Psoas muscle (tissue), 8 donors: ENCODE measurements around the gene RNF130. TPM values are rescaled to one million over a fixed set of nuclear protein-coding genes. Genes with fewer than 3 reads are reported as not detected.
"Not testable (repeated sequence)": the region's sequence is repeated elsewhere in the genome, so short reads cannot be mapped to it uniquely, and the experiment has no call there.

Experiments
- ATAC-seq, 4 donors: fragments of 200-7000 bp; cut with Tn5 transposase; one replicate each; pipeline ENCODE4 v1.9.1; 2020; ENCODE audit warnings: moderate library complexity in 3 of 4, mild to moderate bottlenecking in 2 of 4
- DNase-seq, 2 donors: peaks; one replicate each; pipeline ENCODE4 v3.0.0-alpha.2; 2020
- H3K27ac ChIP-seq: fragments of 200-600 bp; one replicate; pipeline ENCODE4 v1.8.0; 2022
- H3K27me3 ChIP-seq, 3 donors: fragments of 200-600 bp in 1 of 3; one replicate each; pipeline versions ENCODE4 v1.6.1 to v1.8.0; 2013 to 2022; ENCODE audit warnings: low read length in 2 of 3, mild to moderate bottlenecking in 2 of 3, moderate library complexity in 1 of 3; ENCODE audit not compliant: insufficient read depth in 3 of 3
- H3K36me3 ChIP-seq, 2 donors: fragments of 200-600 bp in 1 of 2; one replicate each; pipeline versions ENCODE4 v1.6.1 to v1.8.0; 2013 to 2022; ENCODE audit warnings: low read depth in 1 of 2, mild to moderate bottlenecking in 1 of 2, moderate library complexity in 1 of 2; ENCODE audit not compliant: insufficient read depth in 1 of 2
- H3K4me1 ChIP-seq: fragments of 200-600 bp; one replicate; pipeline ENCODE4 v1.8.0; 2022
- H3K4me3 ChIP-seq: fragments of 200-600 bp; one replicate; pipeline ENCODE4 v1.8.0; 2022; ENCODE audit warnings: mild to moderate bottlenecking
- H3K9me3 ChIP-seq: fragments of 200-600 bp; one replicate; pipeline ENCODE4 v1.8.0; 2022
- WGBS, 3 donors: extraction: QIAGEN DNeasy Blood & Tissue Kit; methylation state at CpG; one replicate each; pipeline versions ENCODE4 v1.1.6 to v1.1.7; 2013; 5-methylcytosine and 5-hydroxymethylcytosine counted together
- intact Hi-C, 2 donors: fragments of 100-400 bp; cut with DNase I; formaldehyde crosslinking; loops; one replicate each; pipeline versions ENCODE4 v1.11.0 to v1.14.2; 2022
- polyA plus RNA-seq, 3 donors: library from polyadenylated mRNA; stranded (reverse); fragments of 200-250 nt; gene quantifications; one replicate each; pipeline ENCODE4 v1.2.3, GENCODE V29; 2013
- total RNA-seq, 4 donors: library from RNA; stranded (reverse); fragmentation: NEBNext Ultra II Directional in 2 of 4; extraction: Animal tissue kit (Norgen Biotek cat#: 25700) in 2 of 4; gene quantifications; one replicate each; pipeline versions ENCODE4 v1.2.1 to v1.2.4, GENCODE V29; 2021 to 2023
- TF ChIP-seq, protein P1 (sequence below): fragments of 200-600 bp; IDR thresholded peaks from one replicate; pipeline ENCODE4 v1.8.0; 2022; ENCODE audit warnings: antibody characterized with exemption
- donor health status: healthy with polysubstance abuse.
- donor health status: DM: no; HTN: no; CAD: no; lungs with moderate emphysema.
- donor health status: Bipolar disorder and iron deficiency.
- donor health status: healthy.
- donor health status: DM: yes; HTN: yes; CAD: no.
- donor health status: DM: no; HTN: no; CAD: no.
- donor health status: DM: no; HTN: no; CAD: no.
- donor health status: DM: yes; HTN: yes; CAD: no.

The RNF130 gene
- total and polyA plus RNA-seq, 7 donors: 34.1 to 45.3 (median 37.2) TPM

GRCh38 chr5:180026320-180026719 is 45.2 kb downstream of the RNF130 start:
- DNase-seq: no peak
- H3K36me3 ChIP-seq: no peaks in the 10 kb centered on the region
- peak overlapping the region; percentile 17 for H3K27ac ChIP-seq
- H3K4me3 ChIP-seq: no peak overlapping the region
- ATAC-seq: peak; percentile 78 to 91 (median 88)
- TF ChIP-seq, protein P1, sequence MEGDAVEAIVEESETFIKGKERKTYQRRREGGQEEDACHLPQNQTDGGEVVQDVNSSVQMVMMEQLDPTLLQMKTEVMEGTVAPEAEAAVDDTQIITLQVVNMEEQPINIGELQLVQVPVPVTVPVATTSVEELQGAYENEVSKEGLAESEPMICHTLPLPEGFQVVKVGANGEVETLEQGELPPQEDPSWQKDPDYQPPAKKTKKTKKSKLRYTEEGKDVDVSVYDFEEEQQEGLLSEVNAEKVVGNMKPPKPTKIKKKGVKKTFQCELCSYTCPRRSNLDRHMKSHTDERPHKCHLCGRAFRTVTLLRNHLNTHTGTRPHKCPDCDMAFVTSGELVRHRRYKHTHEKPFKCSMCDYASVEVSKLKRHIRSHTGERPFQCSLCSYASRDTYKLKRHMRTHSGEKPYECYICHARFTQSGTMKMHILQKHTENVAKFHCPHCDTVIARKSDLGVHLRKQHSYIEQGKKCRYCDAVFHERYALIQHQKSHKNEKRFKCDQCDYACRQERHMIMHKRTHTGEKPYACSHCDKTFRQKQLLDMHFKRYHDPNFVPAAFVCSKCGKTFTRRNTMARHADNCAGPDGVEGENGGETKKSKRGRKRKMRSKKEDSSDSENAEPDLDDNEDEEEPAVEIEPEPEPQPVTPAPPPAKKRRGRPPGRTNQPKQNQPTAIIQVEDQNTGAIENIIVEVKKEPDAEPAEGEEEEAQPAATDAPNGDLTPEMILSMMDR: no peak
- 30 to 33% (median 32%) methylated on average over 4 of the region's 4 CpGs for WGBS, 3 donors
- no peaks in the 10 kb centered on the region for H3K9me3 ChIP-seq
- peaks cover 4% of the 10 kb centered on the region for H3K4me1 ChIP-seq
- no peaks in the 10 kb centered on the region for H3K27me3 ChIP-seq
- intact Hi-C loops: no loop called here

DNA sequence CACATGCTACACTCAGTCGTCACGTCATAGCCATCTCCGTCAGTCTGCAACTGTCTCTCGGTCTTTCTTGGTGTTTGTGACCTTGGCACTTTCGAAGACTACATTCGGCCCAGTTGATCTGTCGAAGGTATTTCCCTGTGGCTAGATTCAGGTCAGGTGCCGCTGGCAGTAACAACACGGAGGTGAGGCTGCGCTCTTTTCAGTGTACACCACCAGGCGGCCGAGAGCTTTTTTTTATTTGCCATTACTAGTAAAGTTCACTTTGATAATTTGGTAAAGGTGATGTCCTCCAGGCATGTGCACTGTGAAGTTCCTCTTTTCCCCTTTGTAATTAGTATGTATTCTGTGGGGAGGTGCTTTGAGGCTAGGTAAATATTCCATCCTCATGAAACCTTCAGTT is 49.7 kb downstream of the RNF130 start:
- intact Hi-C loops: no loop called here
- no peak for DNase-seq
- no peak for ATAC-seq
- WGBS, 3 donors: 95 to 98% (median 97%) methylated on average over 12 of the region's 12 CpGs
- H3K27me3 ChIP-seq: no peaks in the 10 kb centered on the region
- H3K4me3 ChIP-seq: no peak overlapping the region
- peaks cover 0 to 9% of the 10 kb centered on the region in 2 donors for H3K36me3 ChIP-seq
- H3K4me1 ChIP-seq: peaks cover 4% of the 10 kb centered on the region
- no peaks in the 10 kb centered on the region for H3K9me3 ChIP-seq
- no peak overlapping the region for H3K27ac ChIP-seq
- TF ChIP-seq, protein P1: no peak

- no peak overlapping the region for H3K4me3 ChIP-seq
- H3K9me3 ChIP-seq: no peaks in the 10 kb centered on the region
- TF ChIP-seq, protein P1: no peak
- 85 to 96% (median 92%) methylated on average over 15 of the region's 15 CpGs for WGBS, 3 donors
- ATAC-seq (no peak), DNase-seq (no peak)
- H3K36me3 ChIP-seq: peaks cover 0 to 9% of the 10 kb centered on the region in 2 donors
- intact Hi-C loops: no loop called here
- no peak overlapping the region for H3K27ac ChIP-seq
- no peaks in the 10 kb centered on the region for H3K27me3 ChIP-seq
- H3K4me1 ChIP-seq: no peaks in the 10 kb centered on the region
These were observed 51.4 kb downstream of the RNF130 start for GRCh38 chr5:180020176-180020575.

DNA sequence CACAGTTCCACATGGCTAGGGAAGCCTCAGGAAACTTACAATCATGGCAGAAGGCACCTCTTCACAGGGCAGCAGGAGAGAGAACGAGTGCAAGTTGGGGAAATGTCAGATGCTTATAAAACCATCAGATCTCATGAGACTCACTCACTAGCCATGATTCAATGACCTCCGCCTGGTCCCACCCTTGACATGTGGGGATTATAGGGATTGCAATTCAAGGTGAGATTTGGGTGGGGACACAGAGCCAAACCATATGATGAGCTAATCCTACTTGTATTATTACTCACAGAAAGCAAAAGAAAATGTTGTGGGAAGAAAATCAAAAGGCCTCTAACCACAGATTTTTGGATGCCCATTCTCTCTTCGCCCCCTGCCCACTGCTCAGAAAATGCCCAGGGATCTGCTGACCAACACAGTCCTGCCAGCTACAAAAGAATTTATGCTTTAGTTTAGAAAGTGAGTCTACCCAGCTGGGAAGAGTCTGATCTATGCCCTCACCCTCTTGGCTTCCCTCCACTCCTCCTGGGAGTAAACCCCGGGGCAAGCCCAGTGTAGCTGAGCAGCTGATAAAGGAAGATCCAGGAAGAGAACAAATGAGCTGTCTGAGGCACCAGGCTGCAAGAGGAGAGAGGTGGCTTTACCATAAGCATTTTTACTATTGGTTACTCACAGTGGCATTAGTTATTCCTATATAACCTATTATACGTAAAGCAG is 53.1 kb downstream of the RNF130 start:
- DNase-seq (no peak), ATAC-seq (no peak)
- no peaks in the 10 kb centered on the region for H3K9me3 ChIP-seq
- H3K36me3 ChIP-seq: peaks cover 0 to 9% of the 10 kb centered on the region in 2 donors
- H3K27me3 ChIP-seq: no peaks in the 10 kb centered on the region
- no peak overlapping the region for H3K27ac ChIP-seq
- intact Hi-C loops: no loop called here
- WGBS, 3 donors: 84 to 88% (median 88%) methylated on average over 5 of the region's 5 CpGs
- TF ChIP-seq, protein P1: no peak
- peaks cover 7% of the 10 kb centered on the region for H3K4me1 ChIP-seq
- no peak overlapping the region for H3K4me3 ChIP-seq

GRCh38 chr5:180015523-180015922 is 56.0 kb downstream of the RNF130 start:
- intact Hi-C loops, ATAC-seq: not testable (repeated sequence)
- WGBS, 3 donors: 93 to 95% (median 93%) methylated on average over 1 of the region's 1 CpG

More at GRCh38 chr5:180015523-180015922, 56.0 kb downstream of the RNF130 start:
- not testable (repeated sequence) for H3K9me3 ChIP-seq, H3K27ac ChIP-seq, H3K4me1 ChIP-seq, H3K4me3 ChIP-seq, DNase-seq, H3K27me3 ChIP-seq
- H3K36me3 ChIP-seq: peaks cover 0 to 27% of the 10 kb centered on the region in 2 donors
